ENCODE data around the gene SAMD11. TPM values are rescaled to one million over a fixed set of nuclear protein-coding genes. Genes with fewer than 3 reads are reported as not detected.

SAMD11 gene
- total and polyA plus RNA-seq, 2 donors (not counting 1 experiment from before 2014, with no cell fraction given), result not detected

- H3K9me3 ChIP-seq (ENCODE audit: control extremely low read depth in 1 of 3, control insufficient read depth in 2 of 3, insufficient read depth in 1 of 3, low read length in 2 of 3), result peaks cover 0 to 16% (median 0%) of the 10 kb centered on the region in 3 donors
- intact Hi-C loops (cut with micrococcal nuclease), result no loop called here
- ATAC-seq (ENCODE audit: low read depth), result peak; percentile 67
- peaks cover 22% of the 10 kb centered on the region for H3K4me1 Mint-ChIP-seq
- no peak overlapping the region for H3K27ac ChIP-seq (ENCODE audit: low read length in 2 of 2)
- H3K4me3 Mint-ChIP-seq, result peak overlapping the region; percentile 53
- H3K27me3 ChIP-seq (replicated peaks in 1 of 4; ENCODE audit: control extremely low read depth in 1 of 4, control insufficient read depth in 3 of 4, insufficient read depth in 4 of 4, low read length in 3 of 4), result peaks cover 0 to 44% (median 16%) of the 10 kb centered on the region in 4 experiments
- H3K4me2 ChIP-seq (replicated peaks; ENCODE audit: low read depth, low read length, poor library complexity, severe bottlenecking), result peak overlapping the region; percentile 91
- no peaks in the 10 kb centered on the region for H3K36me3 ChIP-seq (replicated peaks in 1 of 2; ENCODE audit: control extremely low read depth in 1 of 2, control insufficient read depth in 1 of 2, extremely low read depth in 1 of 2, insufficient read depth in 2 of 2, low read length in 1 of 2)
- H3K9me3 Mint-ChIP-seq (ENCODE audit: insufficient read depth), result no peaks in the 10 kb centered on the region
- H4K20me1 ChIP-seq (ENCODE audit: control insufficient read depth, insufficient read depth, low read length, poor library complexity, severe bottlenecking), result no peaks in the 10 kb centered on the region
- TF ChIP-seq EZH2 (IDR thresholded peaks at IDR 0.05; ENCODE audit: borderline replicate concordance, insufficient read depth, low read depth, low read length, poor library complexity, severe bottlenecking) (no peak), CTCF (IDR thresholded peaks at IDR 0.05) (no peak)
- peaks cover 25 to 30% of the 10 kb centered on the region in 2 donors for H3K4me1 ChIP-seq (ENCODE audit: control insufficient read depth in 2 of 2, insufficient read depth in 2 of 2, low read length in 2 of 2)
- peak; percentile 58 for DNase-seq
- no peak overlapping the region for H3K4me3 ChIP-seq (ENCODE audit: control extremely low read depth in 1 of 5, extremely low read depth in 1 of 5, insufficient read depth in 1 of 5, low read depth in 2 of 5, low read length in 4 of 5)
- 8% methylated on average over 18 of the region's 20 CpGs for whole genome bisulfite sequencing (ENCODE audit: insufficient coverage)
- no peaks in the 10 kb centered on the region for H3K79me2 ChIP-seq (ENCODE audit: control insufficient read depth, insufficient read depth, low read length)
- no peak overlapping the region for H2AFZ ChIP-seq (ENCODE audit: insufficient read depth, low read depth, low read length, poor library complexity, severe bottlenecking)
- POLR2A ChIA-PET, result no interaction called here
- peak overlapping the region; percentile 61 for H3K27ac Mint-ChIP-seq
- H3K27me3 Mint-ChIP-seq, result peaks cover 38% of the 10 kb centered on the region
- H3K9ac ChIP-seq (ENCODE audit: low read length), result no peak overlapping the region
- CTCF ChIA-PET, result interaction anchor here (1.1 to 2.4 kb wide), 4 partner anchors 32 to 95 kb away, joined by 3 to 18 read pairs (median 4); no protein-coding TSS in a partner anchor
Observed at GRCh38 chr1:906600-907420, 16.9 kb upstream of the SAMD11 start.
